ENCODE measurements around the gene HMCN2. TPM values are rescaled to one million over a fixed set of nuclear protein-coding genes. Genes with fewer than 3 reads are reported as not detected.

HMCN2 gene
- total and polyA plus RNA-seq, 4 donors, result 0.25 to 14.8 (median 4.6) TPM

- Histone ChIP-seq H3K9me3 (ENCODE audit: control insufficient read depth, low read length) (no peaks in the 10 kb centered on the region), H3K36me3 (ENCODE audit: control insufficient read depth in 1 of 2, insufficient read depth in 2 of 2, low read length in 1 of 2) (no peaks in the 10 kb centered on the region), H3K27ac (ENCODE audit: low read depth in 1 of 2, low read length in 2 of 2) (no peak overlapping the region), H3K4me3 (ENCODE audit: low read length in 2 of 2) (no peak overlapping the region), H3K27me3 (ENCODE audit: control insufficient read depth in 1 of 2, insufficient read depth in 2 of 2, low read length in 1 of 2) (no peaks in the 10 kb centered on the region), H3K4me1 (ENCODE audit: control insufficient read depth in 1 of 2, insufficient read depth in 2 of 2, low read length in 2 of 2) (no peaks in the 10 kb centered on the region)
- DNase-seq, result no peak
- intact Hi-C loops (cut with DNase I), result no loop called here
- no peak for ATAC-seq (ENCODE audit: low FRiP score)
- WGBS, 2 donors, result 36 to 47% methylated on average over 13 of the region's 13 CpGs
Observed at GRCh38 chr9:130288926-130289690, 23.5 kb downstream of the HMCN2 start.

- H3K4me3 ChIP-seq (ENCODE audit: low read length in 2 of 2), result no peak overlapping the region
- ATAC-seq (ENCODE audit: low FRiP score), result no peak
- no peaks in the 10 kb centered on the region for H3K27me3 ChIP-seq (ENCODE audit: control insufficient read depth in 1 of 2, insufficient read depth in 2 of 2, low read length in 1 of 2)
- intact Hi-C loops (cut with DNase I), result no loop called here
- WGBS, 2 donors, result 40 to 49% methylated on average over 12 of the region's 12 CpGs
- H3K27ac ChIP-seq (ENCODE audit: low read depth in 1 of 2, low read length in 2 of 2), result no peak overlapping the region
- H3K36me3 ChIP-seq (ENCODE audit: control insufficient read depth in 1 of 2, insufficient read depth in 2 of 2, low read length in 1 of 2), result no peaks in the 10 kb centered on the region
- DNase-seq, result no peak
- no peaks in the 10 kb centered on the region for H3K9me3 ChIP-seq (ENCODE audit: control insufficient read depth, low read length)
- no peaks in the 10 kb centered on the region for H3K4me1 ChIP-seq (ENCODE audit: control insufficient read depth in 1 of 2, insufficient read depth in 2 of 2, low read length in 2 of 2)
Observed at GRCh38 chr9:130289711-130290241, 24.2 kb downstream of the HMCN2 start.

GRCh38 chr9:130290291-130291181 lies 25.0 kb downstream of the HMCN2 start:
- Histone ChIP-seq H3K27me3 (ENCODE audit: control insufficient read depth in 1 of 2, insufficient read depth in 2 of 2, low read length in 1 of 2) (no peaks in the 10 kb centered on the region), H3K9me3 (ENCODE audit: control insufficient read depth, low read length) (no peaks in the 10 kb centered on the region), H3K27ac (ENCODE audit: low read depth in 1 of 2, low read length in 2 of 2) (no peak overlapping the region), H3K4me3 (ENCODE audit: low read length in 2 of 2) (no peak overlapping the region), H3K36me3 (ENCODE audit: control insufficient read depth in 1 of 2, insufficient read depth in 2 of 2, low read length in 1 of 2) (no peaks in the 10 kb centered on the region), H3K4me1 (ENCODE audit: control insufficient read depth in 1 of 2, insufficient read depth in 2 of 2, low read length in 2 of 2) (no peaks in the 10 kb centered on the region)
- DNase-seq (no peak), ATAC-seq (ENCODE audit: low FRiP score) (no peak)
- 65 to 69% methylated on average over 13 of the region's 13 CpGs for WGBS, 2 donors
- intact Hi-C loops (cut with DNase I), result no loop called here

GRCh38 chr9:130291474-130291873 lies 25.9 kb downstream of the HMCN2 start:
- H3K27me3 ChIP-seq (ENCODE audit: control insufficient read depth in 1 of 2, insufficient read depth in 2 of 2, low read length in 1 of 2), result no peaks in the 10 kb centered on the region
- 56 to 66% methylated on average over 5 of the region's 5 CpGs for WGBS, 2 donors
- intact Hi-C loops (cut with DNase I), result no loop called here

GRCh38 chr9:130292106-130292505 lies 26.5 kb downstream of the HMCN2 start:
- Histone ChIP-seq H3K9me3 (ENCODE audit: control insufficient read depth, low read length) (no peaks in the 10 kb centered on the region), H3K27ac (ENCODE audit: low read depth in 1 of 2, low read length in 2 of 2) (no peak overlapping the region), H3K4me3 (ENCODE audit: low read length in 2 of 2) (no peak overlapping the region), H3K27me3 (ENCODE audit: control insufficient read depth in 1 of 2, insufficient read depth in 2 of 2, low read length in 1 of 2) (no peaks in the 10 kb centered on the region), H3K4me1 (ENCODE audit: control insufficient read depth in 1 of 2, insufficient read depth in 2 of 2, low read length in 2 of 2) (no peaks in the 10 kb centered on the region), H3K36me3 (ENCODE audit: control insufficient read depth in 1 of 2, insufficient read depth in 2 of 2, low read length in 1 of 2) (no peaks in the 10 kb centered on the region)
- ATAC-seq (ENCODE audit: low FRiP score) (no peak), DNase-seq (no peak)
- intact Hi-C loops (cut with DNase I), result no loop called here
- 74 to 75% methylated on average over 6 of the region's 6 CpGs for WGBS, 2 donors

More at GRCh38 chr9:130291474-130291873, 25.9 kb downstream of the HMCN2 start:
- ATAC-seq (ENCODE audit: low FRiP score) (no peak), DNase-seq (no peak)
- Histone ChIP-seq H3K4me1 (ENCODE audit: control insufficient read depth in 1 of 2, insufficient read depth in 2 of 2, low read length in 2 of 2) (no peaks in the 10 kb centered on the region), H3K9me3 (ENCODE audit: control insufficient read depth, low read length) (no peaks in the 10 kb centered on the region), H3K27ac (ENCODE audit: low read depth in 1 of 2, low read length in 2 of 2) (no peak overlapping the region), H3K4me3 (ENCODE audit: low read length in 2 of 2) (no peak overlapping the region), H3K36me3 (ENCODE audit: control insufficient read depth in 1 of 2, insufficient read depth in 2 of 2, low read length in 1 of 2) (no peaks in the 10 kb centered on the region)

GRCh38 chr9:130294664-130295063 lies 29.1 kb downstream of the HMCN2 start:
- Histone ChIP-seq H3K4me1 (ENCODE audit: control insufficient read depth in 1 of 2, insufficient read depth in 2 of 2, low read length in 2 of 2) (no peaks in the 10 kb centered on the region), H3K27ac (ENCODE audit: low read depth in 1 of 2, low read length in 2 of 2) (no peak overlapping the region), H3K4me3 (ENCODE audit: low read length in 2 of 2) (no peak overlapping the region), H3K9me3 (ENCODE audit: control insufficient read depth, low read length) (no peaks in the 10 kb centered on the region), H3K36me3 (ENCODE audit: control insufficient read depth in 1 of 2, insufficient read depth in 2 of 2, low read length in 1 of 2) (no peaks in the 10 kb centered on the region), H3K27me3 (ENCODE audit: control insufficient read depth in 1 of 2, insufficient read depth in 2 of 2, low read length in 1 of 2) (no peaks in the 10 kb centered on the region)
- intact Hi-C loops (cut with DNase I), result no loop called here
- DNase-seq, result peak in 1 of 2 donors; percentile 57
- no peak for ATAC-seq (ENCODE audit: low FRiP score)
- WGBS, 2 donors, result 81 to 82% methylated on average over 6 of the region's 6 CpGs

GRCh38 chr9:130295431-130295830 lies 29.9 kb downstream of the HMCN2 start:
- ATAC-seq (ENCODE audit: low FRiP score) (no peak), DNase-seq (peak in 1 of 2 donors; percentile 73)
- intact Hi-C loops (cut with DNase I), result no loop called here
- Histone ChIP-seq H3K4me3 (ENCODE audit: low read length in 2 of 2) (no peak overlapping the region), H3K9me3 (ENCODE audit: control insufficient read depth, low read length) (no peaks in the 10 kb centered on the region), H3K27ac (ENCODE audit: low read depth in 1 of 2, low read length in 2 of 2) (no peak overlapping the region), H3K36me3 (ENCODE audit: control insufficient read depth in 1 of 2, insufficient read depth in 2 of 2, low read length in 1 of 2) (no peaks in the 10 kb centered on the region), H3K27me3 (ENCODE audit: control insufficient read depth in 1 of 2, insufficient read depth in 2 of 2, low read length in 1 of 2) (no peaks in the 10 kb centered on the region), H3K4me1 (ENCODE audit: control insufficient read depth in 1 of 2, insufficient read depth in 2 of 2, low read length in 2 of 2) (no peaks in the 10 kb centered on the region)
- WGBS, 2 donors, result 75 to 85% methylated on average over 11 of the region's 11 CpGs

GRCh38 chr9:130295945-130296782 lies 30.6 kb downstream of the HMCN2 start:
- H3K4me3 ChIP-seq (ENCODE audit: low read length in 2 of 2), result no peak overlapping the region
- DNase-seq, result peak in 1 of 2 donors; percentile 54
- 94 to 95% methylated on average over 10 of the region's 10 CpGs for WGBS, 2 donors
- H3K4me1 ChIP-seq (ENCODE audit: control insufficient read depth in 1 of 2, insufficient read depth in 2 of 2, low read length in 2 of 2), result no peaks in the 10 kb centered on the region
- no peaks in the 10 kb centered on the region for H3K9me3 ChIP-seq (ENCODE audit: control insufficient read depth, low read length)
- no peaks in the 10 kb centered on the region for H3K27me3 ChIP-seq (ENCODE audit: control insufficient read depth in 1 of 2, insufficient read depth in 2 of 2, low read length in 1 of 2)
- no peak overlapping the region for H3K27ac ChIP-seq (ENCODE audit: low read depth in 1 of 2, low read length in 2 of 2)
- no peak for ATAC-seq (ENCODE audit: low FRiP score)
- intact Hi-C loops (cut with DNase I), result no loop called here
- H3K36me3 ChIP-seq (ENCODE audit: control insufficient read depth in 1 of 2, insufficient read depth in 2 of 2, low read length in 1 of 2), result no peaks in the 10 kb centered on the region

All from aorta (tissue), 5 donors.